ENCODE data around the gene C15orf62.

Gene C15orf62

GRCh38 chr15:40766194-40766815, 3.5 kb upstream of the C15orf62 start:
- no peak for DNase-seq (ENCODE audit: low read depth)
- TF ChIP-seq CTCF (IDR thresholded peaks at IDR 0.05; ENCODE audit: low read length, missing control alignments), result no peak
- no peak overlapping the region for H3K4me3 ChIP-seq (replicated peaks; ENCODE audit: low read depth, low read length)

- no peak overlapping the region for H3K4me3 ChIP-seq (replicated peaks; ENCODE audit: low read depth, low read length)
- DNase-seq (ENCODE audit: low read depth), result peak; percentile 39
These were observed 2.6 kb upstream of the C15orf62 start for GRCh38 chr15:40766906-40767837.

GRCh38 chr15:40767838-40768500, 1.8 kb upstream of the C15orf62 start:
- no peak for TF ChIP-seq CTCF (IDR thresholded peaks at IDR 0.05; ENCODE audit: low read length, missing control alignments)
- no peak for DNase-seq (ENCODE audit: low read depth)
- H3K4me3 ChIP-seq (replicated peaks; ENCODE audit: low read depth, low read length), result no peak overlapping the region

More at GRCh38 chr15:40766906-40767837, 2.6 kb upstream of the C15orf62 start:
- no peak for TF ChIP-seq CTCF (IDR thresholded peaks at IDR 0.05; ENCODE audit: low read length, missing control alignments)

GRCh38 chr15:40768521-40769273, 1.1 kb upstream of the C15orf62 start:
- H3K4me3 ChIP-seq (replicated peaks; ENCODE audit: low read depth, low read length), result no peak overlapping the region

GRCh38 chr15:40770147-40770721, 454 bp downstream of the C15orf62 start:
- no peak overlapping the region for H3K4me3 ChIP-seq (replicated peaks; ENCODE audit: low read depth, low read length)
- DNase-seq (ENCODE audit: low read depth), result no peak
- TF ChIP-seq CTCF (IDR thresholded peaks at IDR 0.05; ENCODE audit: low read length, missing control alignments), result no peak

More at GRCh38 chr15:40768521-40769273, 1.1 kb upstream of the C15orf62 start:
- TF ChIP-seq CTCF (IDR thresholded peaks at IDR 0.05; ENCODE audit: low read length, missing control alignments), result no peak
- no peak for DNase-seq (ENCODE audit: low read depth)

- no peak for DNase-seq (ENCODE audit: low read depth)
- H3K4me3 ChIP-seq (replicated peaks; ENCODE audit: low read depth, low read length), result no peak overlapping the region
- no peak for TF ChIP-seq CTCF (IDR thresholded peaks at IDR 0.05; ENCODE audit: low read length, missing control alignments)
These were observed 1.5 kb downstream of the C15orf62 start for GRCh38 chr15:40771242-40771641.
